Measurements from ENCODE around the gene EIF4A3. TPM values are rescaled to one million over a fixed set of nuclear protein-coding genes. Genes with fewer than 3 reads are reported as not detected.

The EIF4A3 gene
- total RNA-seq, 1 experiment from 2014 or later = 124 TPM

DNA sequence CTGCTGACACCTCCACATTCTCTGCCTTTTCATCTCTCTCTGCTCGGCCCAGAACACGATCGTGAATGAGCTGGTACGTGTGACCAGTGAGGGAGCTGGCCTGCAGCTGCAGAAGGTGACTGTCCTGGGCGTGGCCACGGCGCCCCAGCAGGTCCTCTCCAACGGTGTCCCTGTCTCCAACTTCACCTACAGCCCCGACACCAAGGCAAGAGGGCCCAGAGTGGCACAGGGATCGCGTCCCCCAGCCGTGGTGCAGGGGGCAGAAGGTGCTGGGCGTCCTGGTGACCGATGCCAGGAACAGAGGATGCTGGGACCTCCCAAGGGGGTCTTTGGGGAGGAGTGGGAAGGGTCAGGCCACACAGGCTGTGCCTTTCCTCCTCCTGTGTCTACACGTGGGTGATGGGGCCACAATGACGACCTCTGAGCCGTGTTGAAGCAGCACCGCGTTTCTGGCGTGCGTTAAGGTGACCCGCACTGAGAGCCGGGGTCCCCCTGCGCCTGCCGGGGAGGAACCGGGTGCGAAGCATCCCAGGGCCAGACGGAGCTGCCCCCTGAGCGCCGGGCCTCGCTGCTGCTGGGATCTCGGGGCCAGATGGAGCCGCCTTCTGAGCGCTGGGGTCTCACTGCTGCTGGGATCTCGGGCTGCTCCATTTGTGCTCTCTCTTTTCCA is 28.2 kb downstream of the EIF4A3 start:
- TF ChIP-seq, protein P1, sequence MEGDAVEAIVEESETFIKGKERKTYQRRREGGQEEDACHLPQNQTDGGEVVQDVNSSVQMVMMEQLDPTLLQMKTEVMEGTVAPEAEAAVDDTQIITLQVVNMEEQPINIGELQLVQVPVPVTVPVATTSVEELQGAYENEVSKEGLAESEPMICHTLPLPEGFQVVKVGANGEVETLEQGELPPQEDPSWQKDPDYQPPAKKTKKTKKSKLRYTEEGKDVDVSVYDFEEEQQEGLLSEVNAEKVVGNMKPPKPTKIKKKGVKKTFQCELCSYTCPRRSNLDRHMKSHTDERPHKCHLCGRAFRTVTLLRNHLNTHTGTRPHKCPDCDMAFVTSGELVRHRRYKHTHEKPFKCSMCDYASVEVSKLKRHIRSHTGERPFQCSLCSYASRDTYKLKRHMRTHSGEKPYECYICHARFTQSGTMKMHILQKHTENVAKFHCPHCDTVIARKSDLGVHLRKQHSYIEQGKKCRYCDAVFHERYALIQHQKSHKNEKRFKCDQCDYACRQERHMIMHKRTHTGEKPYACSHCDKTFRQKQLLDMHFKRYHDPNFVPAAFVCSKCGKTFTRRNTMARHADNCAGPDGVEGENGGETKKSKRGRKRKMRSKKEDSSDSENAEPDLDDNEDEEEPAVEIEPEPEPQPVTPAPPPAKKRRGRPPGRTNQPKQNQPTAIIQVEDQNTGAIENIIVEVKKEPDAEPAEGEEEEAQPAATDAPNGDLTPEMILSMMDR (IDR thresholded peaks at IDR 0.05; ENCODE audit: unreplicated experiment) = no peak
- no TSS peak for BruUV-seq (replicated peaks)
- intact Hi-C loops (cut with micrococcal nuclease; ENCODE audit: unreplicated experiment) = no loop called here
- Mint-ChIP-seq H3K4me1 (ENCODE audit: low read depth, unreplicated experiment) (no peaks in the 10 kb centered on the region), H3K27ac (ENCODE audit: unreplicated experiment) (no peak overlapping the region), H3K4me3 (ENCODE audit: low read depth, unreplicated experiment) (no peak overlapping the region), H3K9me3 (ENCODE audit: low read depth, unreplicated experiment) (no peaks in the 10 kb centered on the region), H3K36me3 (ENCODE audit: insufficient read depth, unreplicated experiment) (no peaks in the 10 kb centered on the region), H3K27me3 (ENCODE audit: unreplicated experiment) (no peaks in the 10 kb centered on the region)
- CTCF ChIA-PET = no interaction called here
- DNase-seq = no peak

DNA sequence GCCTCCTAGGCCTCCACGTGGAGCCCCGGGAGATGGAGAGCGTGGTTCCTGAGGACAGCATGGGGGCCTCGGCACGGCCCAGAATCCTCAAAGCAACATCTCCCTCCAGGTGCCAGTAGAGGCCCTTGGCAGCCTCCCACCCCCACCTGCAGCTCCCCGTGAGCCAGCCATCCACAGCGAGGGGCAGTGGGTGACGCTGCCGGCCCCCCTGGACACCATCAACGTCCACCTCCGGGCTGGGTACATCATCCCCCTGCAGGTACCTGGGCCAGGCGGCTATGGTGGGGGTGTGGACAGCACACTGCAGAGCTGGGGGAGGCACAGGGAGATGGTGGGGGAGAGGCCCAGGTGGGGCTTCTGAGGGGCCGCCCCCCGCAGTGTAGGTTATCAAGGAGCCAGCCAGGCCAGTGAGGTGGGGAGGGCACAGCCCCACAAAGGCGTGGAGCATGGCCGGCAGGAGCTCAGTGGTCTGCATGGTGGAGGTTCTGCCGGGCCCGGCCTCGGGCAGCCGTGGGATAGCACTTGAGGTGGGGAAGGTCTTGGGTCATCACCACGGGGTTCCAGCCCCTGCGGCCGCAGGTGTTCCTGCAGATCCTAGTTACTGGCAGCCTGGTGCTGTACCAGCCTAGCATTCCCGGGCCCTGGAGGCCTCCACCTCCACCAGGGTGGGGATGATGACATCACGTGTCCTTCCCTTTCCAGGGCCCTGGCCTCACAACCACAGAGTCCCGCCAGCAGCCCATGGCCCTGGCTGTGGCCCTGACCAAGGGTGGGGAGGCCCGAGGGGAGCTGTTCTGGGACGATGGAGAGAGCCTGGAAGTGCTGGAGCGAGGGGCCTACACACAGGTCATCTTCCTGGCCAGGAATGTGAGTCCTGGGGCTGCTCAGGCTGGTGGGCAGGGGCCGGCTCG is 29.2 kb downstream of the EIF4A3 start:
- Mint-ChIP-seq H3K27ac (ENCODE audit: unreplicated experiment) (no peak overlapping the region), H3K9me3 (ENCODE audit: low read depth, unreplicated experiment) (no peaks in the 10 kb centered on the region), H3K27me3 (ENCODE audit: unreplicated experiment) (no peaks in the 10 kb centered on the region), H3K36me3 (ENCODE audit: insufficient read depth, unreplicated experiment) (no peaks in the 10 kb centered on the region), H3K4me3 (ENCODE audit: low read depth, unreplicated experiment) (no peak overlapping the region), H3K4me1 (ENCODE audit: low read depth, unreplicated experiment) (no peaks in the 10 kb centered on the region)
- CTCF ChIA-PET = no interaction called here
- no peak for DNase-seq
- intact Hi-C loops (cut with micrococcal nuclease; ENCODE audit: unreplicated experiment) = no loop called here
- BruUV-seq (replicated peaks) = no TSS peak
- TF ChIP-seq, protein P1 (IDR thresholded peaks at IDR 0.05; ENCODE audit: unreplicated experiment) = no peak

DNA sequence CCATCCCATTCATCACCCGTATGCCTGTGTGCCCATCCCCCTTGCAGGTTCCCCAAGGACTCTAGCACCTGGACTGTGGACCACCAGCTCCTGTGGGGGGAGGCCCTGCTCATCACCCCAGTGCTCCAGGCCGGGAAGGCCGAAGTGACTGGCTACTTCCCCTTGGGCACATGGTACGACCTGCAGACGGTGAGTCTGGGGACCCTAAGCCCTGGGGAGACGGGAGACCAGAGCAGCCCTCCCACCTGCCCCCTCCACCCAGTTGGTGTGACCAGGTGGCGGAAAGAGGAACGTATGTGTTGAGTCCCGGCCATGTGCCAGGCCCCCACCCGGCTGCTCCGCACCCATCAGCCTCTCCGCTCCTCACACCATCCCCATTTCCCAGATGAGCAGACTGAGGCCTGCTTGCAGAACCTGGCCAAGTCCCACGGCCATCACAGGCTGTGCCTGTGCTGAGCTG is 30.0 kb downstream of the EIF4A3 start:
- no peak overlapping the region for H3K27ac Mint-ChIP-seq (ENCODE audit: unreplicated experiment)
- no peak overlapping the region for H3K4me3 Mint-ChIP-seq (ENCODE audit: low read depth, unreplicated experiment)
- TF ChIP-seq, protein P1 (IDR thresholded peaks at IDR 0.05; ENCODE audit: unreplicated experiment) = no peak
- intact Hi-C loops (cut with micrococcal nuclease; ENCODE audit: unreplicated experiment) = no loop called here
- no TSS peak for BruUV-seq (replicated peaks)
- CTCF ChIA-PET = interaction anchor here (0.5 kb wide), 1 partner anchor 47 kb away, joined by 3 read pairs; no protein-coding TSS in a partner anchor
- H3K36me3 Mint-ChIP-seq (ENCODE audit: insufficient read depth, unreplicated experiment) = no peaks in the 10 kb centered on the region
- no peaks in the 10 kb centered on the region for H3K4me1 Mint-ChIP-seq (ENCODE audit: low read depth, unreplicated experiment)
- no peaks in the 10 kb centered on the region for H3K9me3 Mint-ChIP-seq (ENCODE audit: low read depth, unreplicated experiment)
- DNase-seq = no peak
- H3K27me3 Mint-ChIP-seq (ENCODE audit: unreplicated experiment) = no peaks in the 10 kb centered on the region

DNA sequence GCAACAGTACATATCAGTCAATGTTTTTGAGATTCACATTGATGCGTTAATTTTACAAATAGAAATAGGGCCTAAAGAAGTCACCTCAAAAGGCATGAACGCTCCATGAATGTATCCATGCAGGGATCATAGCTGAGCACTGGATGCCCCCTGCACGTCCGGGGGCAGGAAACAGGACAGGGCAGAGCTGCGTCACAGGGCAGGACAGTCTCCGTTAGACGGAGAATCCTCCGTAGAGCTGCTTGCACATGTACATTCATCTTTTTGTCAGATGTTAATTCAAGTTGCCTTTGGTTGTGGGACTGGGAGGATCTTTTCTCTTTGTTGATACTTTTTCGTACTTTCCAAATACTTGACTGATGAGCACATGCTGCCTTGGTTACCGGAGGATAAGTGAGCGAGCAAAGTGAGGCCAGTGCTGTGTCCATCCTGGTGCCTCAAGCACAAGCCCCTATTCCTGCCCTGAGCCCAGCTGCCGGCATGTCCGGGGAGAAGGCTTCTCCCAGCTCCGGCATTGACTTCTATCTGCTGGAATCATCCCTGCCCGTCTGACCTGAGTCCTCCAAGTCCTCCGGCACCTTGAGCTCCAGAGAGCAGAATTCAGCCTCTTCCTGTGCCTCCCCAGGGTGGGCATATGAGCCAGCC is 30.5 kb downstream of the EIF4A3 start:
- peaks cover 2% of the 10 kb centered on the region for H3K36me3 Mint-ChIP-seq (ENCODE audit: insufficient read depth, unreplicated experiment)
- no peak overlapping the region for H3K27ac Mint-ChIP-seq (ENCODE audit: unreplicated experiment)
- no peaks in the 10 kb centered on the region for H3K9me3 Mint-ChIP-seq (ENCODE audit: low read depth, unreplicated experiment)
- DNase-seq = no peak
- no peaks in the 10 kb centered on the region for H3K4me1 Mint-ChIP-seq (ENCODE audit: low read depth, unreplicated experiment)
- H3K4me3 Mint-ChIP-seq (ENCODE audit: low read depth, unreplicated experiment) = no peak overlapping the region
- H3K27me3 Mint-ChIP-seq (ENCODE audit: unreplicated experiment) = no peaks in the 10 kb centered on the region
- TF ChIP-seq, protein P1 (IDR thresholded peaks at IDR 0.05; ENCODE audit: unreplicated experiment) = no peak
- CTCF ChIA-PET = interaction anchor here (0.5 kb wide), 1 partner anchor 48 kb away, joined by 3 read pairs; no protein-coding TSS in a partner anchor
- intact Hi-C loops (cut with micrococcal nuclease; ENCODE audit: unreplicated experiment) = no loop called here
- BruUV-seq (replicated peaks) = no TSS peak
